IMR-90 (cell line): ENCODE measurements around the gene CIZ1. TPM values are rescaled to one million over a fixed set of nuclear protein-coding genes. Genes with fewer than 3 reads are reported as not detected.
A peak's percentile ranks its signal among the peaks of the same experiment; 100 is the strongest.

Source experiments
- ATAC-seq: fragments of 200-7000 bp; cut with Tn5 transposase; 2 replicates; pipeline ENCODE4 v1.9.1; 2020; ENCODE audit warnings: low read depth, mild to moderate bottlenecking, moderate library complexity
- BruUV-seq: library from RNA; stranded (reverse); fragments of 400-500 nt; replicated peaks from 2 replicates; lab custom pipeline; 2021; lab: Mats Ljungman, UMichigan
- CTCF ChIA-PET: fragments of 300-600 bp; formaldehyde crosslinking; extraction: SDS; loops from one replicate; lab custom pipeline; 2021; ENCODE audit warnings: antibody characterized with exemption; lab: Yijun Ruan, JAX
- POLR2A ChIA-PET: fragments of 300-600 bp; sonication (Branson Sonifier 250); formaldehyde crosslinking; loops from one replicate; lab custom pipeline; 2022; ENCODE audit warnings: antibody characterized with exemption; ENCODE audit not compliant: unreplicated experiment; lab: Charles Lee
- DNase-seq: peaks from one replicate; pipeline ENCODE4 v3.0.0; 2013
- H2AFZ ChIP-seq: replicated peaks from 2 replicates; pipeline ENCODE3; 2013; ENCODE audit warnings: low read length, mild to moderate bottlenecking; ENCODE audit not compliant: poor library complexity
- H2AK5ac ChIP-seq: 2 replicates; pipeline ENCODE4 v1.6.1; 2013; ENCODE audit warnings: low read depth, low read length, inconsistent platforms
- H2AK9ac ChIP-seq: replicated peaks from 2 replicates; pipeline ENCODE3; 2013; ENCODE audit warnings: mild to moderate bottlenecking, low read depth, low read length, moderate library complexity; ENCODE audit not compliant: poor library complexity
- H2BK120ac ChIP-seq: 2 replicates; pipeline ENCODE4 v1.6.1; 2013; ENCODE audit warnings: low read depth, low read length, inconsistent platforms
- H2BK15ac ChIP-seq: 3 replicates; pipeline ENCODE4 v1.6.1; 2013; ENCODE audit warnings: low read depth, low read length, inconsistent platforms
- H2BK20ac ChIP-seq: 2 replicates; pipeline ENCODE4 v1.6.1; 2013; ENCODE audit warnings: low read depth, mild to moderate bottlenecking, inconsistent platforms, low read length, moderate library complexity
- H2BK5ac ChIP-seq: 2 replicates; pipeline ENCODE4 v1.6.1; 2013; ENCODE audit warnings: mild to moderate bottlenecking, low read depth, low read length, inconsistent platforms; ENCODE audit not compliant: poor library complexity, severe bottlenecking
- H3K14ac ChIP-seq: replicated peaks from 2 replicates; pipeline ENCODE4 v1.6.1; 2013; ENCODE audit warnings: low read depth, low read length, inconsistent platforms
- H3K18ac ChIP-seq: 2 replicates; pipeline ENCODE4 v1.6.1; 2013; ENCODE audit warnings: low read depth, low read length, control low read depth
- H3K23ac ChIP-seq: 2 replicates; pipeline ENCODE4 v1.6.1; 2013; ENCODE audit warnings: low read depth, low read length, inconsistent platforms
- H3K27ac ChIP-seq: 2 replicates; pipeline ENCODE4 v1.5.1; 2013; ENCODE audit warnings: mild to moderate bottlenecking, control low read depth, low read length; ENCODE audit not compliant: insufficient read depth
- H3K27me3 ChIP-seq: 2 replicates; pipeline ENCODE4 v1.6.1; 2013; ENCODE audit warnings: low read length; ENCODE audit not compliant: control insufficient read depth, insufficient read depth
- H3K36me3 ChIP-seq: 2 replicates; pipeline ENCODE4 v1.6.1; 2013; ENCODE audit warnings: low read length, mixed read lengths; ENCODE audit not compliant: control insufficient read depth, insufficient read depth
- H3K4ac ChIP-seq: 2 replicates; pipeline ENCODE4 v1.6.1; 2013; ENCODE audit warnings: low read depth, low read length, inconsistent platforms
- H3K4me1 ChIP-seq: 2 replicates; pipeline ENCODE4 v1.6.1; 2013; ENCODE audit warnings: low read length, mixed read lengths; ENCODE audit not compliant: control insufficient read depth, insufficient read depth
- H3K4me2 ChIP-seq: 2 replicates; pipeline ENCODE4 v1.6.1; 2013; ENCODE audit warnings: low read depth, mild to moderate bottlenecking, control low read depth, low read length, moderate library complexity
- H3K4me3 ChIP-seq: 2 replicates; pipeline ENCODE4 v1.5.1; 2013; ENCODE audit warnings: low read depth, mild to moderate bottlenecking, control low read depth, low read length, moderate library complexity; ENCODE audit not compliant: insufficient read depth
- H3K56ac ChIP-seq: 2 replicates; pipeline ENCODE4 v1.6.1; 2013; ENCODE audit warnings: low read length, inconsistent platforms; ENCODE audit not compliant: insufficient read depth; ENCODE audit errors: extremely low read depth
- H3K79me1 ChIP-seq, 2 experiments: 2 replicates each; pipeline ENCODE4 v1.6.1; 2013; ENCODE audit warnings: low read length in 2 of 2, inconsistent platforms in 1 of 2, low read depth in 1 of 2
- H3K9ac ChIP-seq: 2 replicates; pipeline ENCODE4 v1.6.1; 2013; ENCODE audit warnings: low read depth, low read length, control low read depth
- H3K9me1 ChIP-seq: 2 replicates; pipeline ENCODE4 v1.6.1; 2013; ENCODE audit warnings: low read length, inconsistent platforms; ENCODE audit not compliant: insufficient read depth
- H3K9me3 ChIP-seq: 2 replicates; pipeline ENCODE4 v1.6.1; 2013; ENCODE audit warnings: low read length; ENCODE audit not compliant: control insufficient read depth, insufficient read depth
- H4K20me1 ChIP-seq: 2 replicates; pipeline ENCODE4 v1.6.1; 2013; ENCODE audit warnings: low read length, inconsistent platforms; ENCODE audit not compliant: insufficient read depth
- H4K5ac ChIP-seq: 2 replicates; pipeline ENCODE4 v1.6.1; 2013; ENCODE audit warnings: mild to moderate bottlenecking, low read depth, low read length, control low read depth
- H4K8ac ChIP-seq, 2 experiments: 2 replicates each; pipeline ENCODE4 v1.6.1; 2013; ENCODE audit warnings: low read depth in 2 of 2, low read length in 2 of 2, control low read depth in 1 of 2, inconsistent platforms in 1 of 2
- H4K91ac ChIP-seq: 2 replicates; pipeline ENCODE4 v1.6.1; 2013; ENCODE audit warnings: low read depth, low read length, inconsistent platforms; ENCODE audit not compliant: insufficient read depth
- BHLHE40 ChIP-seq: fragments of 150-350 bp; IDR thresholded peaks from 2 replicates; pipeline ENCODE4 v1.6.1; 2016; ENCODE audit warnings: mild to moderate bottlenecking, low read depth, low read length
- CEBPB ChIP-seq: IDR thresholded peaks from 2 replicates; pipeline ENCODE4 v1.6.1; 2012; ENCODE audit warnings: low read depth, low read length, improper control_type of control experiment
- CHD1 ChIP-seq: IDR thresholded peaks from 2 replicates; pipeline ENCODE4 v1.6.1; 2012; ENCODE audit warnings: low read depth, low read length, improper control_type of control experiment
- CTCF ChIP-seq: conservative IDR thresholded peaks from 2 replicates; pipeline ENCODE4 v1.5.1; 2012; ENCODE audit warnings: mild to moderate bottlenecking, low read depth, low read length, improper control_type of control experiment
- FOS ChIP-seq: fragments of 150-350 bp; IDR thresholded peaks from 2 replicates; pipeline ENCODE4 v1.6.1; 2016; ENCODE audit warnings: low read depth, low read length
- MAZ ChIP-seq: IDR thresholded peaks from 2 replicates; pipeline ENCODE4 v1.6.1; 2012; ENCODE audit warnings: low read depth, mild to moderate bottlenecking, low read length, improper control_type of control experiment, moderate library complexity, borderline replicate concordance
- NFE2L2 ChIP-seq: fragments of 150-350 bp; IDR thresholded peaks from 2 replicates; pipeline ENCODE4 v1.6.1; 2016; ENCODE audit warnings: low read depth, mild to moderate bottlenecking, low read length
- POLR2A ChIP-seq: IDR thresholded peaks from 2 replicates; pipeline ENCODE4 v1.6.1; 2012; ENCODE audit warnings: mild to moderate bottlenecking, low read depth, low read length
- RAD21 ChIP-seq: IDR thresholded peaks from 2 replicates; pipeline ENCODE4 v1.6.1; 2012; ENCODE audit warnings: low read length, improper control_type of control experiment
- RCOR1 ChIP-seq: IDR thresholded peaks from 2 replicates; pipeline ENCODE4 v1.6.1; 2012; ENCODE audit warnings: mild to moderate bottlenecking, low read length, improper control_type of control experiment; ENCODE audit not compliant: insufficient replicate concordance
- SMC3 ChIP-seq: fragments of 150-350 bp; IDR thresholded peaks from 2 replicates; pipeline ENCODE4 v1.6.1; 2016; ENCODE audit warnings: low read depth, mild to moderate bottlenecking, antibody characterized with exemption, low read length, moderate library complexity
- USF2 ChIP-seq: fragments of 150-350 bp; IDR thresholded peaks from 2 replicates; pipeline ENCODE4 v1.6.1; 2017; ENCODE audit warnings: mild to moderate bottlenecking, antibody characterized with exemption, low read length, low read depth
- WGBS, 2 experiments: methylation state at CpG; one replicate each; pipeline versions ENCODE4 v1.1.5 to v1.1.7; 2013; ENCODE audit warnings: missing lambda C conversion rate in 2 of 2; ENCODE audit not compliant: insufficient read length in 1 of 2; ENCODE audit errors: extremely low coverage in 2 of 2; 5-methylcytosine and 5-hydroxymethylcytosine counted together
- dilution Hi-C: fragments of 300-500 bp; cut with HindIII; formaldehyde crosslinking; loops from one replicate; pipeline ENCODE4 v1.14.3; 2018; ENCODE audit warnings: low sequenced_read_pairs; ENCODE audit not compliant: unreplicated experiment
- in situ Hi-C: fragments of 300-500 bp; cut with MboI; formaldehyde crosslinking; loops from 3 replicates; pipeline ENCODE4 v1.14.3; 2019; ENCODE audit warnings: low sequenced_read_pairs, inconsistent platforms, mixed read lengths
- intact Hi-C: fragments of 100-400 bp; cut with micrococcal nuclease; formaldehyde crosslinking; loops from 2 replicates; pipeline ENCODE4 v1.10.0; 2022
- polyA plus RNA-seq, 3 experiments: library from polyadenylated mRNA; depleted of rRNA; stranded (reverse); fragments of >200 nt; gene quantifications; 2 replicates each; pipeline ENCODE4 v1.2.3, GENCODE V29; 2012; ENCODE audit warnings: low replicate concordance in 1 of 3
- total RNA-seq: library from RNA; depleted of rRNA; stranded (reverse); fragments of >200 nt; gene quantifications from 2 replicates; pipeline ENCODE4 v1.2.3, GENCODE V29; 2012
- TF ChIP-seq, protein P1 (sequence below): fragments of 150-350 bp; IDR thresholded peaks from 2 replicates; pipeline ENCODE4 v1.6.1; 2016; ENCODE audit warnings: low read depth, mild to moderate bottlenecking, low read length, moderate library complexity, borderline replicate concordance

The CIZ1 gene
- total and polyA plus RNA-seq, 2 of the 4 experiments (the other 2 are of a cell fraction): 13.8 to 51.9 TPM

DNA sequence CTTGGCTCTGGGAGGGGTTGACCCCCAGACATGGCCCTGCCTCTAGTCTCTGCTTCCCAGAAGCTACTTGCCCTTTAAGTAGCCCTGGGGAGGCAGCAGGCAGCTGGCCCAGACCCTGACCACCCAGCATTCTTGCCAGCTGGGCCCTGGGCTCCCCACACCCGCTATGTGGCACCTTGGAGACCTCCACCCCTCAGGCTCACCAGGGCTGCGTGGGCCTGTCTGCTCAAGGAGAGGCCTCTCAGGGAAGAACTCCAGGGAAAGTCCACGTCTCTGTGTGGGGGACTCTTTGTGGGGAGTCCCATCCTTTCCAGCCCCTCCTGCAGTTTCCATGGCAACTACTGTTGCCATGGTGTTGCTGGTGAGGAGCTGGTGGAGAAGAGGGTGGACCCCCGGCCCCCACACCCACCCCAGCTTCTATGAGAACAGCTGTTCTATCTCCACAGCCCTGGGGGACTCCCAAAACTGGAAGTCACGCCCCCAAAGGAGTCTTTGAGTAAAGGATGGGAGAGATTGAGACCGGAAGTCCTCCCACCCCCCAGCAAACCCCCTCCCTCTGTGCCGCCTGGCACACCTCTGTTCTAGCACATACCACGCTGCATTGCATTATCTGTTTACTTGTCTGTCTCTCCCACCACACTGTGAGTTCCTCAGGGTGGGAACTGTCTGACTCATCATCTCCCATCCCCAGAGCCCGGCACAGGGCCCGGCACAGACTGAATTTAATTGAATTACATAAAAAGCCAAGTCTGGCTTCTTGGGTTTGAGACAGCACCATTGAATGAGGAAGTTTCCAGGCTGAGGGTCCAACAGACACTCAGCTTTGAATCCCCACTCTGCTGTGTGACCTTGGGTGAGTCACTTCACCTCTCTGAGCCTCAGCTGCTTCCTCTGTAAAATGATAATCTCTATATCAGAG, 24.4 kb upstream of the CIZ1 start:
- Histone ChIP-seq H3K79me1 (no peaks in the 10 kb centered on the region; a peak in 1 of 4 replicates), H3K27me3 (no peaks in the 10 kb centered on the region), H2BK120ac (peak overlapping the region; percentile 57; the same call in 1 of the 2 replicates), H2AK9ac (peak overlapping the region; percentile 57), H3K27ac (no peak overlapping the region), H4K20me1 (0 out of 2 replicates have a peak, but pooled peaks cover 4% of the 10 kb centered on the region), H3K23ac (no peak overlapping the region), H3K4me2 (no peak overlapping the region), H3K56ac (no peak overlapping the region), H3K9me3 (no peaks in the 10 kb centered on the region), H3K4ac (peak overlapping the region; percentile 64), H3K9ac (no peak overlapping the region), H2AFZ (peak overlapping the region; percentile 75), H4K91ac (peak overlapping the region; percentile 57), H3K14ac (peak overlapping the region; percentile 40), H3K4me1 (peaks cover 20% of the 10 kb centered on the region), H3K9me1 (peaks cover 16% of the 10 kb centered on the region), H2BK20ac (peak overlapping the region; percentile 39; the same call in 1 of the 2 replicates), H4K8ac (peak overlapping the region in 1 of 2 experiments; percentile 78; a peak in 2 of 4 replicates), H2BK15ac (no peak overlapping the region; the same call in 2 of the 3 replicates), H3K4me3 (no peak overlapping the region), H3K18ac (peak overlapping the region; percentile 9; the same call in 1 of the 2 replicates), H2BK5ac (no peak overlapping the region), H4K5ac (no peak overlapping the region), H2AK5ac (peak overlapping the region; percentile 44; the same call in 1 of the 2 replicates), H3K36me3 (peaks cover 3% of the 10 kb centered on the region; the same call in 1 of the 2 replicates)
- dilution Hi-C loops: no loop called here
- DNase-seq (peak; percentile 84), ATAC-seq (peak; percentile 70)
- CTCF ChIA-PET: no interaction called here
- in situ Hi-C loops: no loop called here
- WGBS, 2 experiments: 0% methylated on average over 1 of the region's 10 CpGs; no CpG with 5 or more reads in 1 of the 2 experiments
- intact Hi-C loops: no loop called here
- no TSS peak for BruUV-seq
- POLR2A ChIA-PET: no interaction called here
- TF ChIP-seq FOS (peak; percentile 77), RAD21 (no peak), CHD1 (no peak), RCOR1 (peak; percentile 61), SMC3 (no peak), CEBPB (peak; percentile 64), BHLHE40 (peak; percentile 64), USF2 (no peak), CTCF (no peak), POLR2A (no peak), NFE2L2 (no peak), MAZ (peak; percentile 67; the same call in 1 of the 2 replicates)
- TF ChIP-seq, protein P1, sequence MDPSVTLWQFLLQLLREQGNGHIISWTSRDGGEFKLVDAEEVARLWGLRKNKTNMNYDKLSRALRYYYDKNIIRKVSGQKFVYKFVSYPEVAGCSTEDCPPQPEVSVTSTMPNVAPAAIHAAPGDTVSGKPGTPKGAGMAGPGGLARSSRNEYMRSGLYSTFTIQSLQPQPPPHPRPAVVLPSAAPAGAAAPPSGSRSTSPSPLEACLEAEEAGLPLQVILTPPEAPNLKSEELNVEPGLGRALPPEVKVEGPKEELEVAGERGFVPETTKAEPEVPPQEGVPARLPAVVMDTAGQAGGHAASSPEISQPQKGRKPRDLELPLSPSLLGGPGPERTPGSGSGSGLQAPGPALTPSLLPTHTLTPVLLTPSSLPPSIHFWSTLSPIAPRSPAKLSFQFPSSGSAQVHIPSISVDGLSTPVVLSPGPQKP: no peak
